ENCODE results near the gene SLC30A4. TPM values are rescaled to one million over a fixed set of nuclear protein-coding genes. Genes with fewer than 3 reads are reported as not detected.
A peak's percentile ranks its signal among the peaks of the same experiment; 100 is the strongest.

The SLC30A4 gene
- total RNA-seq, 1 donor from 2014 or later, result 7.7 TPM

DNA sequence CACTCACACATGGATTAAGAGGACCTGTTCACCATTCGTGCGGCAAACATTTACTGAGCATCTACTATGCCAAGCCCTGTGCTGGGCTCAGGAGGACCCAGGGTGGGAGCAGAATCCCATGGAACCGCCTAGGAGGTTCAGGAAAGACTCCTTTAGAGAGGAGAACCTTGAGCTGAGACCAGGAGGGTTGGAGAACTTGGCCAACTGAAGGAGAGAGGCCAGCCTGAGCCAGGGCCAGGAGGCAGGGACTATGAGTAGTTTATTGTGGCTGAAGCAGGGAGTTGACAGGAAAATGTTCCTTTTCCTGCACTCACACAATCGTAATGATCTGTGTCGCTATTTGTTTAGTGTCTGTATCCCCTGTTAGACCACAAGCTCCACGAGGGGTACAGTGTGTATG lies 71.3 kb downstream of the SLC30A4 start:
- Mint-ChIP-seq H3K27me3 (no peaks in the 10 kb centered on the region), H3K4me1 (ENCODE audit: low read depth) (peaks cover 20% of the 10 kb centered on the region), H3K36me3 (ENCODE audit: insufficient read depth) (peaks cover 4% of the 10 kb centered on the region), H3K27ac (no peak overlapping the region), H3K9me3 (ENCODE audit: low read depth) (peaks cover 2% of the 10 kb centered on the region), H3K4me3 (ENCODE audit: low read depth) (no peak overlapping the region)
- TF ChIP-seq, protein P1, sequence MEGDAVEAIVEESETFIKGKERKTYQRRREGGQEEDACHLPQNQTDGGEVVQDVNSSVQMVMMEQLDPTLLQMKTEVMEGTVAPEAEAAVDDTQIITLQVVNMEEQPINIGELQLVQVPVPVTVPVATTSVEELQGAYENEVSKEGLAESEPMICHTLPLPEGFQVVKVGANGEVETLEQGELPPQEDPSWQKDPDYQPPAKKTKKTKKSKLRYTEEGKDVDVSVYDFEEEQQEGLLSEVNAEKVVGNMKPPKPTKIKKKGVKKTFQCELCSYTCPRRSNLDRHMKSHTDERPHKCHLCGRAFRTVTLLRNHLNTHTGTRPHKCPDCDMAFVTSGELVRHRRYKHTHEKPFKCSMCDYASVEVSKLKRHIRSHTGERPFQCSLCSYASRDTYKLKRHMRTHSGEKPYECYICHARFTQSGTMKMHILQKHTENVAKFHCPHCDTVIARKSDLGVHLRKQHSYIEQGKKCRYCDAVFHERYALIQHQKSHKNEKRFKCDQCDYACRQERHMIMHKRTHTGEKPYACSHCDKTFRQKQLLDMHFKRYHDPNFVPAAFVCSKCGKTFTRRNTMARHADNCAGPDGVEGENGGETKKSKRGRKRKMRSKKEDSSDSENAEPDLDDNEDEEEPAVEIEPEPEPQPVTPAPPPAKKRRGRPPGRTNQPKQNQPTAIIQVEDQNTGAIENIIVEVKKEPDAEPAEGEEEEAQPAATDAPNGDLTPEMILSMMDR (IDR thresholded peaks at IDR 0.05; ENCODE audit: unreplicated experiment), result no peak
- DNase-seq (ENCODE audit: low spot score, unreplicated experiment), result no peak

DNA sequence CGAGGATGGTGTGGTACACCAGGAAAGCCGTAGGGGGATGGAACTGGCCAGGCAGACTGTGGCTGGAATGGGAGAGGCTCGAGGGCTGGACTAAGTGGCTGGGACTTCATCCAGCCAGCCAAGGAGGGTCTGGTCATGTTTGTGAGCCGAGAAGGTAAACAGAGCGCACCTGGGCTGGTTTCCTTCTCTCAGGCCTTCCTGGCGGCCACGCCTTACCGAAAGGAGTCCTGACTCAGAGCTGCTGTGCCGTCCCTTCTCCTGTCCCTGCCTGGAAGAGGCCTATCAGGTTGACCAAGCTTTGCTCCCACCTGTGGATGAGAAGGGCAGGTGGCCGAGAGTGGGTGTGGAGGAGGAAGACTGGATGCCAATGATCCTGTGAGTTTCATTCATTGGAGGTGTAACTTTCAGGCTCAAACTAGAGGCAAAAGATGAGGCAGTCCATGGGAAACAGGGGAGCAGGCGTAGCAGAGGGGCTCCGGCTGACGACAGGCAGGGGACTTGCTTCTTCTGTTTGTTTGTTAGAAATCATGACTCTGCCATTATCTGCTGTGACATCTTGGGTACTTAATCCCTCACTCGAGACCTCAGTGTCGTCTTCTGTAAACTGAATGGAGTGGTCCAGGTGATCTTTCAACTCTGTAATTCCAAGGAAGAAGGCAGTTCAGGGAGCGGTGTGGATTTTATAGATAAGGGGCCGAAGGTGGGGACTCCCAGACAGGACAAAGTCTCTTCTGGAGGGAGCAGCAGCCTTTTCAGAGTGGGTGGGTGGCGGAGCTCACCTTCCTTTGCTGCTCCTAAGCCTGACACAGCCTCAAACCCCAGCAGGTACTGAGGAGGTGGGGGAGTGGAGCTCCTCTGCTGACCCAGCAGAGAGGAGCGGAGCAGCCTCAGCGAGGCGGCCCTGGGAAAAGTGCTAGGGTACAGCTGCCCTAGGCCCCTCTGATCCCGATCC lies 72.4 kb downstream of the SLC30A4 start:
- Mint-ChIP-seq H3K4me1 (ENCODE audit: low read depth) (peaks cover 20% of the 10 kb centered on the region), H3K27ac (peak overlapping the region; percentile 70), H3K27me3 (no peaks in the 10 kb centered on the region), H3K36me3 (ENCODE audit: insufficient read depth) (peaks cover 4% of the 10 kb centered on the region), H3K9me3 (ENCODE audit: low read depth) (peaks cover 2% of the 10 kb centered on the region), H3K4me3 (ENCODE audit: low read depth) (no peak overlapping the region)
- no peak for DNase-seq (ENCODE audit: low spot score, unreplicated experiment)
- TF ChIP-seq, protein P1 (IDR thresholded peaks at IDR 0.05; ENCODE audit: unreplicated experiment), result no peak

DNA sequence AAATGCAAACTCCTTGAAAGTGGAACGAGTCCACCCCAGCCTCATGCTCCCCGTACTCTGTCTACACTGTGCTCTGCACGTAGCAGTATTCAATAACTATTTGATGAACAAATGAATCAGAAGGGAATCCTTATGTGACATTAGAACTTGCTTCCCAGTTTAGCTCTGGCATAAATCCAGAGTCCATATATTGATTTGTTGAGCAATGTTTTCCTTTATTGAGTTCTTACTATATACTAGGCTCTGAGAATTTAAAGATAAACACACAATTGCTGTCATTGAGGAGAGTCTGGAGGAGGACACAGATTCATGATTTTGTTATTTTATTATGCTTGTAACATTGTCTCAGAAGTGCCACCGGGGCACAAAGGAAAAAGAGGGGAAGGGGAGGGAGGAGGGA lies 73.2 kb downstream of the SLC30A4 start:
- peaks cover 4% of the 10 kb centered on the region for H3K36me3 Mint-ChIP-seq (ENCODE audit: insufficient read depth)
- H3K27ac Mint-ChIP-seq, result no peak overlapping the region
- H3K9me3 Mint-ChIP-seq (ENCODE audit: low read depth), result peaks cover 2% of the 10 kb centered on the region
- H3K4me3 Mint-ChIP-seq (ENCODE audit: low read depth), result no peak overlapping the region
- peaks cover 23% of the 10 kb centered on the region for H3K4me1 Mint-ChIP-seq (ENCODE audit: low read depth)
- peaks cover 5% of the 10 kb centered on the region for H3K27me3 Mint-ChIP-seq
- TF ChIP-seq, protein P1 (IDR thresholded peaks at IDR 0.05; ENCODE audit: unreplicated experiment), result no peak
- DNase-seq (ENCODE audit: low spot score, unreplicated experiment), result no peak

DNA sequence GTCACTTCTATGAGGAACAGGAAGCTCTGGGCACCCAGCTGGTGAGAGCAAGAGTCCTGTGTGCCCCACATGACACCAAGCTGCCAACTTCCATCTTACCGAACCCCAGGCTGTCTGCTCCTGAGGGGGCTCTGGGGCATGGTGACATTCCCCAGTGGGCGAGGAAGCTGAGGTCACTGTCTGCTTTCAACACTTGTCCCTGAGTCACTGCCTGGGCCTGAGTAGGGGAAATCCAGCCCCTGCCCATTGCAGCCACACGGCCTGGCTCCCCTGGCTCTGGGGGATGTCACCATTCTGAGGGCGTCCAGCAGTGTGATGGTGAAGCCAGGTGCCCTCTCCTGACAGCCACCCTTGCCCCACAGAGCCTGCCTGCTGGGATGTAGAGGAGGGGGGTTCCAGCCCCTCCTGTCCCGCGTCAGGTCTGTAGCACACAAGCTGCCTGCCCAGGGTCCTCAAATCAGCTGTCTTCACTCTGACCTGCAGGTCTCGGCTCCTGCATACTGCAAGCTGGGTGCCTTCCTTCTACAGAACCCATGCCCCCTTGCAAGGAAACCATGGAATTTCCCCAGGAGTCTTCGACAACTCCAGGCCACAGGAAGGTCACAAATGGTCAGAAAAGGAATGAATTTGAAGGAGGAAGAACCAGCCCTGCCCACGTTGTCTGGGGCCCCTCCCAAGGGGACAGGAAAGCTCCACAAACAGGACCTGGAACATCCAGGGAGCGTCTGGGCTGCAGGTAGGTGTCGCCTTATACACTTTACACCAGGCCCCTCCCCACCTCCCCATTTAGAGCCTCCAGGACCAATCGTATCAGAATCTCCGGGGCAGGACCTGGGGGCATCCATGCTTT lies 74.3 kb downstream of the SLC30A4 start:
- H3K9me3 Mint-ChIP-seq (ENCODE audit: low read depth), result peaks cover 2% of the 10 kb centered on the region
- H3K27ac Mint-ChIP-seq, result no peak overlapping the region
- H3K36me3 Mint-ChIP-seq (ENCODE audit: insufficient read depth), result peaks cover 4% of the 10 kb centered on the region
- no peak for DNase-seq (ENCODE audit: low spot score, unreplicated experiment)
- TF ChIP-seq, protein P1 (IDR thresholded peaks at IDR 0.05; ENCODE audit: unreplicated experiment), result no peak
- no peak overlapping the region for H3K4me3 Mint-ChIP-seq (ENCODE audit: low read depth)
- H3K4me1 Mint-ChIP-seq (ENCODE audit: low read depth), result peaks cover 23% of the 10 kb centered on the region
- H3K27me3 Mint-ChIP-seq, result peaks cover 5% of the 10 kb centered on the region

DNA sequence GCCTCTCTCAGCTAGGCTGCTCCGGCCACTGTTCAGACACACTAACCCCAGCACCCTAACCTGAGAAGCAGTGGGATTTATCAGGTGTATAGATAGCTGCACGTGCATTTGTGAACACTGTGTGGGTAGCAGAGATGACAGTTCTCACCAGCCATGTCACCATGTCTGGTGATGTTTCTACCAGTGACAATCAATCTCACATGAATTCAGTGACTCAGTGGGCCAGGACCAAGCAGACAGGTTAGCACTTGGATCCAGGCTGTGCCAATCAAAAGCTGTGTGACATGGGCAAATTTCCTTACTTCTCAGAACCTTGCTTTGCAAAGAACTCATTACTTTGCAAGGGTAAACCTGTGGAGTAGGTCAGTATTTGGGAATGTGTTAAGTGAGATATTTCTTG lies 78.9 kb downstream of the SLC30A4 start:
- Mint-ChIP-seq H3K4me3 (ENCODE audit: low read depth) (no peak overlapping the region), H3K9me3 (ENCODE audit: low read depth) (no peaks in the 10 kb centered on the region), H3K27ac (no peak overlapping the region), H3K36me3 (ENCODE audit: insufficient read depth) (no peaks in the 10 kb centered on the region), H3K27me3 (peaks cover 5% of the 10 kb centered on the region), H3K4me1 (ENCODE audit: low read depth) (peaks cover 14% of the 10 kb centered on the region)
- no peak for DNase-seq (ENCODE audit: low spot score, unreplicated experiment)
- TF ChIP-seq, protein P1 (IDR thresholded peaks at IDR 0.05; ENCODE audit: unreplicated experiment), result no peak
